ENCODE results near the gene LCNL1. TPM values are rescaled to one million over a fixed set of nuclear protein-coding genes. Genes with fewer than 3 reads are reported as not detected.

Gene LCNL1
- total RNA-seq, 1 experiment from 2014 or later: not detected

GRCh38 chr9:136957461-136957860 is 25.3 kb upstream of the LCNL1 start:
- intact Hi-C loops (cut with micrococcal nuclease): no loop called here
- H3K4me3 Mint-ChIP-seq (ENCODE audit: unreplicated experiment): no peak overlapping the region
- CTCF ChIA-PET: no interaction called here

GRCh38 chr9:136957901-136958300 is 24.9 kb upstream of the LCNL1 start:
- H3K4me3 Mint-ChIP-seq (ENCODE audit: unreplicated experiment): no peak overlapping the region
- no peak overlapping the region for H3K27ac Mint-ChIP-seq (ENCODE audit: low read depth, unreplicated experiment)
- H3K36me3 Mint-ChIP-seq (ENCODE audit: insufficient read depth, unreplicated experiment): peaks cover 1% of the 10 kb centered on the region
- no peak for DNase-seq (ENCODE audit: unreplicated experiment)
- ChIA-PET POLR2A (no interaction called here), CTCF (interaction anchor here (0.6 kb wide), 1 partner anchor 88 kb away, joined by 3 read pairs; no protein-coding TSS in a partner anchor)
- H3K4me1 Mint-ChIP-seq (ENCODE audit: insufficient read depth, unreplicated experiment): peaks cover 8% of the 10 kb centered on the region
- BruUV-seq (replicated peaks): no TSS peak
- TF ChIP-seq CTCF (IDR thresholded peaks at IDR 0.05; ENCODE audit: unreplicated experiment): no peak
- no peaks in the 10 kb centered on the region for H3K27me3 Mint-ChIP-seq (ENCODE audit: insufficient read depth, unreplicated experiment)
- intact Hi-C loops (cut with micrococcal nuclease): no loop called here
- H3K9me3 Mint-ChIP-seq (ENCODE audit: unreplicated experiment): peaks cover 10% of the 10 kb centered on the region

More at GRCh38 chr9:136957461-136957860, 25.3 kb upstream of the LCNL1 start:
- Mint-ChIP-seq H3K9me3 (ENCODE audit: unreplicated experiment) (peaks cover 10% of the 10 kb centered on the region), H3K27ac (ENCODE audit: low read depth, unreplicated experiment) (no peak overlapping the region), H3K36me3 (ENCODE audit: insufficient read depth, unreplicated experiment) (no peaks in the 10 kb centered on the region), H3K27me3 (ENCODE audit: insufficient read depth, unreplicated experiment) (no peaks in the 10 kb centered on the region), H3K4me1 (ENCODE audit: insufficient read depth, unreplicated experiment) (peaks cover 5% of the 10 kb centered on the region)
- DNase-seq (ENCODE audit: unreplicated experiment): no peak
- POLR2A ChIA-PET: no interaction called here
- TF ChIP-seq CTCF (IDR thresholded peaks at IDR 0.05; ENCODE audit: unreplicated experiment): no peak
- BruUV-seq (replicated peaks): no TSS peak

- Mint-ChIP-seq H3K27ac (ENCODE audit: low read depth, unreplicated experiment) (peak overlapping the region; percentile 12), H3K9me3 (ENCODE audit: unreplicated experiment) (peaks cover 10% of the 10 kb centered on the region), H3K27me3 (ENCODE audit: insufficient read depth, unreplicated experiment) (no peaks in the 10 kb centered on the region), H3K4me1 (ENCODE audit: insufficient read depth, unreplicated experiment) (peaks cover 10% of the 10 kb centered on the region), H3K4me3 (ENCODE audit: unreplicated experiment) (no peak overlapping the region), H3K36me3 (ENCODE audit: insufficient read depth, unreplicated experiment) (peaks cover 7% of the 10 kb centered on the region)
- DNase-seq (ENCODE audit: unreplicated experiment): no peak
- intact Hi-C loops (cut with micrococcal nuclease): no loop called here
- BruUV-seq (replicated peaks): no TSS peak
- ChIA-PET POLR2A (no interaction called here), CTCF (no interaction called here)
- no peak for TF ChIP-seq CTCF (IDR thresholded peaks at IDR 0.05; ENCODE audit: unreplicated experiment)
Observed at GRCh38 chr9:136958473-136958872, 24.3 kb upstream of the LCNL1 start.

- no peak overlapping the region for H3K4me3 Mint-ChIP-seq (ENCODE audit: unreplicated experiment)
- intact Hi-C loops (cut with micrococcal nuclease): no loop called here
- peaks cover 10% of the 10 kb centered on the region for H3K4me1 Mint-ChIP-seq (ENCODE audit: insufficient read depth, unreplicated experiment)
- TF ChIP-seq CTCF (IDR thresholded peaks at IDR 0.05; ENCODE audit: unreplicated experiment): no peak
- no peak for DNase-seq (ENCODE audit: unreplicated experiment)
- H3K9me3 Mint-ChIP-seq (ENCODE audit: unreplicated experiment): peaks cover 10% of the 10 kb centered on the region
- no TSS peak for BruUV-seq (replicated peaks)
- CTCF ChIA-PET: interaction anchor here (0.7 to 1.1 kb wide), 3 partner anchors 70 to 76 kb away, joined by 3 read pairs; no protein-coding TSS in a partner anchor
- H3K36me3 Mint-ChIP-seq (ENCODE audit: insufficient read depth, unreplicated experiment): peaks cover 7% of the 10 kb centered on the region
- H3K27ac Mint-ChIP-seq (ENCODE audit: low read depth, unreplicated experiment): peak overlapping the region; percentile 12
- POLR2A ChIA-PET: interaction anchor here (0.8 to 1.5 kb wide), 2 partner anchors 11 to 180 kb away, joined by 3 to 5 read pairs; partner anchors contain the start of gene GRIN1
- H3K27me3 Mint-ChIP-seq (ENCODE audit: insufficient read depth, unreplicated experiment): no peaks in the 10 kb centered on the region
Observed at GRCh38 chr9:136958898-136959850, 23.6 kb upstream of the LCNL1 start.
